Neuronal stem cell (in vitro differentiated cells): ENCODE results near the gene ST7.

Experiments
- DNase-seq: peaks from one replicate; pipeline ENCODE4 v3.0.0-alpha.2; 2013; ENCODE audit warnings: low spot score
- H2AFZ ChIP-seq: one replicate; pipeline ENCODE4 v1.6.1; 2013; ENCODE audit warnings: mild to moderate bottlenecking, low read length, inconsistent platforms
- H2AK5ac ChIP-seq: 2 replicates; pipeline ENCODE4 v1.6.1; 2013; ENCODE audit warnings: low read depth, mild to moderate bottlenecking, inconsistent platforms, low read length, moderate library complexity, mixed read lengths
- H2BK120ac ChIP-seq: 2 replicates; pipeline ENCODE4 v1.6.1; 2013; ENCODE audit warnings: low read depth, mild to moderate bottlenecking, inconsistent platforms, low read length, moderate library complexity, mixed read lengths
- H2BK12ac ChIP-seq: one replicate; pipeline ENCODE4 v1.6.1; 2013; ENCODE audit warnings: low read length, inconsistent platforms
- H2BK15ac ChIP-seq: 2 replicates; pipeline ENCODE4 v1.6.1; 2013; ENCODE audit warnings: mild to moderate bottlenecking, low read length, inconsistent platforms, mixed read lengths
- H2BK5ac ChIP-seq: one replicate; pipeline ENCODE4 v1.6.1; 2013; ENCODE audit warnings: inconsistent platforms, mild to moderate bottlenecking, low read length, moderate library complexity
- H3K14ac ChIP-seq: one replicate; pipeline ENCODE4 v1.6.1; 2013; ENCODE audit warnings: low read length, inconsistent platforms
- H3K18ac ChIP-seq: 2 replicates; pipeline ENCODE4 v1.6.1; 2013; ENCODE audit warnings: low read length, inconsistent platforms
- H3K23ac ChIP-seq: 2 replicates; pipeline ENCODE4 v1.6.1; 2013; ENCODE audit warnings: low read depth, mild to moderate bottlenecking, mixed read lengths, low read length, inconsistent platforms; ENCODE audit not compliant: poor library complexity
- H3K27ac ChIP-seq: replicated peaks from 3 replicates; pipeline ENCODE4 v1.5.1; 2013; ENCODE audit warnings: low read length, inconsistent platforms
- H3K27me3 ChIP-seq, 3 experiments: 2 replicates each; pipeline ENCODE4 v1.6.1; 2013; ENCODE audit warnings: low read length in 3 of 3, mild to moderate bottlenecking in 2 of 3, inconsistent platforms in 1 of 3, low read depth in 1 of 3, mixed read lengths in 1 of 3, moderate library complexity in 1 of 3; ENCODE audit not compliant: control insufficient read depth in 3 of 3, insufficient read depth in 3 of 3
- H3K36me3 ChIP-seq, 2 donors: replicated peaks in 1 of 2; 2 replicates each; pipeline ENCODE4 v1.6.1; 2013; ENCODE audit warnings: low read length in 2 of 2; ENCODE audit not compliant: control insufficient read depth in 2 of 2, insufficient read depth in 2 of 2
- H3K4ac ChIP-seq: 2 replicates; pipeline ENCODE4 v1.6.1; 2013; ENCODE audit warnings: inconsistent platforms, mild to moderate bottlenecking, low read length, moderate library complexity
- H3K4me1 ChIP-seq, 2 donors: 1 replicate in 1 of 2; 2 replicates in 1 of 2; pipeline ENCODE4 v1.6.1; 2013; ENCODE audit warnings: low read length in 2 of 2, low read depth in 1 of 2; ENCODE audit not compliant: control insufficient read depth in 2 of 2, insufficient read depth in 1 of 2
- H3K4me2 ChIP-seq: one replicate; pipeline ENCODE4 v1.6.1; 2013; ENCODE audit warnings: mild to moderate bottlenecking, low read length, inconsistent platforms; ENCODE audit not compliant: insufficient read depth, poor library complexity, severe bottlenecking
- H3K4me3 ChIP-seq, 2 donors: 2 replicates each; pipeline ENCODE4 v1.5.1; 2013; ENCODE audit warnings: low read length in 2 of 2, mild to moderate bottlenecking in 2 of 2, inconsistent platforms in 1 of 2, moderate library complexity in 1 of 2
- H3K79me1 ChIP-seq: one replicate; pipeline ENCODE4 v1.6.1; 2013; ENCODE audit warnings: low read depth, mild to moderate bottlenecking, inconsistent platforms, low read length, moderate library complexity
- H3K9ac ChIP-seq: one replicate; pipeline ENCODE4 v1.6.1; 2013; ENCODE audit warnings: mild to moderate bottlenecking, low read depth, low read length, inconsistent platforms; ENCODE audit not compliant: poor library complexity
- H3K9me3 ChIP-seq, 2 donors: replicated peaks in 1 of 2; 2 replicates each; pipeline versions ENCODE3 to v1.6.1; 2013; ENCODE audit warnings: low read length in 2 of 2, mild to moderate bottlenecking in 2 of 2, inconsistent platforms in 1 of 2, low read depth in 1 of 2, mixed read lengths in 1 of 2, moderate library complexity in 1 of 2; ENCODE audit not compliant: control insufficient read depth in 2 of 2, insufficient read depth in 1 of 2
- H4K8ac ChIP-seq: one replicate; pipeline ENCODE4 v1.6.1; 2013; ENCODE audit warnings: low read depth, mild to moderate bottlenecking, inconsistent platforms, low read length, moderate library complexity
- H4K91ac ChIP-seq: one replicate; pipeline ENCODE4 v1.6.1; 2013; ENCODE audit warnings: low read length, low read depth, mild to moderate bottlenecking, inconsistent platforms; ENCODE audit not compliant: poor library complexity
- WGBS, 2 donors: extraction: QIAGEN DNeasy Blood & Tissue Kit; methylation state at CpG; one replicate each; pipeline ENCODE4 v1.1.7; 2013; ENCODE audit warnings: missing lambda C conversion rate in 2 of 2, mixed read lengths in 1 of 2; ENCODE audit not compliant: insufficient read length in 2 of 2, insufficient replicate concordance in 1 of 2; ENCODE audit errors: extremely low coverage in 2 of 2; 5-methylcytosine and 5-hydroxymethylcytosine counted together

The ST7 gene

DNA sequence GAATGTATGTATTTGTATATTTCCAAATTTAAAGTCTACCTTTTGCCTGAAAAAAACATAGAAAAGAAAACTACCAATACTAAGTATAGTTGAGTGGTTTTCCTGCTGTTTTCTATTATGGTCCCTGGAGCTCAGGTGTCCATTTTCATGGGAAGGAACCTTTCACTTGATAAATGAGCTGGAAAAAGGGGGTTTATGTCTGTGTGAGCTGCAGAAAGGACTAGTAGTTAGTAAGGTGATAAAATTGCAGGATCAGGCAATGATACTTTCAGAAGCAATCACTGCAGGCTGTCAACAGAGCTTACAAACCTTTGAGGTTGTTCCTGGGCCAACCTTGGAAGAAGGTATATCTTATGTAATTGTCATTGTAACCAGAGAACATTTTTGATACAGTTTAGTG is 48.0 kb downstream of the ST7 start:
- H3K23ac ChIP-seq, result no peak overlapping the region
- H3K36me3 ChIP-seq, result no peaks in the 10 kb centered on the region
- no peaks in the 10 kb centered on the region for H3K79me1 ChIP-seq
- no peak overlapping the region for H2AFZ ChIP-seq
- H3K4ac ChIP-seq, result no peak overlapping the region
- H3K9ac ChIP-seq, result no peak overlapping the region
- H3K9me3 ChIP-seq, result no peaks in the 10 kb centered on the region
- H2BK12ac ChIP-seq, result no peak overlapping the region
- H3K4me1 ChIP-seq, result no peaks in the 10 kb centered on the region
- H3K4me3 ChIP-seq, result no peak overlapping the region
- H4K91ac ChIP-seq, result no peak overlapping the region
- no peak overlapping the region for H3K4me2 ChIP-seq
- H2BK15ac ChIP-seq, result no peak overlapping the region
- no peak overlapping the region for H2AK5ac ChIP-seq
- no peak overlapping the region for H2BK120ac ChIP-seq
- H3K27me3 ChIP-seq, result no peaks in the 10 kb centered on the region
- no peak overlapping the region for H3K27ac ChIP-seq
- no peak overlapping the region for H4K8ac ChIP-seq
- no peak overlapping the region for H3K18ac ChIP-seq
- H2BK5ac ChIP-seq, result no peak overlapping the region
- no peak for DNase-seq
- H3K14ac ChIP-seq, result no peak overlapping the region

DNA sequence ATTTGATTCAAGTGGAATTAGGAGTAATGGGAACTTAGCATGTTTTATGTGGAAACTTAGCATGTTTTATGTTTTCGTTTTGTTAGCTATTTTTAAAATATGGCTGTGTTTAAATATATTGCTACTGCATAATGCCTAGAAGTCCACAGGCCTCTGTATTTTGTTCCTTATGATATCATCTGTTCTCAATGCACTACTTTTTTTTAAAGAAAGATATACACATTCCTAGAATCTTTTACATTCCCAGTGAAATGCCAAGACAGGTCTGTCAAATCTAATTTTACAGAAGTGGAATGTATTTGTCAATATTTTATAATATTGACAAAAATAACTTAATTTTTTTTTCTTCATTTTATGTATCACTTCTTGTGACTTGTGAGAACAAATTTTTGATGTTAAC is 51.6 kb downstream of the ST7 start:
- H2BK5ac ChIP-seq, result no peak overlapping the region
- WGBS, 2 donors, result no CpG with 5 or more reads among the region's 1 CpG
- no peak overlapping the region for H3K18ac ChIP-seq
- no peak overlapping the region for H3K9ac ChIP-seq
- H2BK15ac ChIP-seq, result no peak overlapping the region
- H3K14ac ChIP-seq, result no peak overlapping the region
- no peaks in the 10 kb centered on the region for H3K27me3 ChIP-seq
- H3K79me1 ChIP-seq, result no peaks in the 10 kb centered on the region
- no peak overlapping the region for H3K27ac ChIP-seq
- no peak overlapping the region for H3K4me2 ChIP-seq
- DNase-seq, result no peak
- H3K4ac ChIP-seq, result no peak overlapping the region
- H2AFZ ChIP-seq, result no peak overlapping the region
- H4K8ac ChIP-seq, result no peak overlapping the region
- H2BK120ac ChIP-seq, result no peak overlapping the region
- H2BK12ac ChIP-seq, result no peak overlapping the region
- H2AK5ac ChIP-seq, result no peak overlapping the region
- H3K23ac ChIP-seq, result no peak overlapping the region
- no peak overlapping the region for H3K4me3 ChIP-seq
- no peaks in the 10 kb centered on the region for H3K4me1 ChIP-seq
- H3K36me3 ChIP-seq, result no peaks in the 10 kb centered on the region
- H4K91ac ChIP-seq, result no peak overlapping the region
- no peaks in the 10 kb centered on the region for H3K9me3 ChIP-seq

DNA sequence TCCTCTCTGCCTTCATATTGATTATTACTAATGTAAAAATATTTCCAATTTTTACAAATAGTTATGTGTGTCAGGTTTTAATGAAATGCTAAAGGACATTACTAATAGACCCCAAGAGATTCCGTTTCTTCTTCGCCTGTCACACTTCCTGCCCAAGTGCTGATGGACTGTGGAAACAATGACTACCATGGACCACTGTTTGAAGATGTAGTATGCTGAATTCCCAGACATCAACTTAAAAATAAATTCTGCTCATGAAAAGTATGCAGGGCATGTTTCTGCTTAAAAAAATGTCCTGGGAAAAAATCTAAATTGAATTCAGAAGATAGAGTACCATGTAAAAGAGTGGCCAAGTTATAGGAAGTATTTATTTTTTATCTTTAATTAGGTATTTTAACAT is 52.1 kb downstream of the ST7 start:
- H2BK120ac ChIP-seq, result no peak overlapping the region
- H3K18ac ChIP-seq, result no peak overlapping the region
- H3K9me3 ChIP-seq, result no peaks in the 10 kb centered on the region
- no peak overlapping the region for H4K91ac ChIP-seq
- no peak overlapping the region for H3K23ac ChIP-seq
- H3K79me1 ChIP-seq, result no peaks in the 10 kb centered on the region
- H3K4me1 ChIP-seq, result no peaks in the 10 kb centered on the region
- no peak overlapping the region for H3K4me3 ChIP-seq
- H3K27ac ChIP-seq, result no peak overlapping the region
- no peak overlapping the region for H2BK12ac ChIP-seq
- no peak overlapping the region for H3K4me2 ChIP-seq
- no peak overlapping the region for H3K9ac ChIP-seq
- no peaks in the 10 kb centered on the region for H3K27me3 ChIP-seq
- H2BK5ac ChIP-seq, result no peak overlapping the region
- H2BK15ac ChIP-seq, result no peak overlapping the region
- no CpG with 5 or more reads among the region's 2 CpGs for WGBS, 2 donors
- no peak overlapping the region for H3K4ac ChIP-seq
- no peak overlapping the region for H2AFZ ChIP-seq
- H2AK5ac ChIP-seq, result no peak overlapping the region
- DNase-seq, result no peak
- no peaks in the 10 kb centered on the region for H3K36me3 ChIP-seq
- no peak overlapping the region for H3K14ac ChIP-seq
- H4K8ac ChIP-seq, result no peak overlapping the region

GRCh38 chr7:117006907-117007684 is 53.8 kb downstream of the ST7 start:
- no CpG with 5 or more reads among the region's 5 CpGs for WGBS, 2 donors
- no peak overlapping the region for H4K91ac ChIP-seq
- H3K79me1 ChIP-seq, result no peaks in the 10 kb centered on the region
- H3K4me2 ChIP-seq, result no peak overlapping the region
- H3K9me3 ChIP-seq, result no peaks in the 10 kb centered on the region
- no peak overlapping the region for H3K9ac ChIP-seq
- H3K4me3 ChIP-seq, result no peak overlapping the region
- no peak overlapping the region for H3K27ac ChIP-seq
- H3K14ac ChIP-seq, result no peak overlapping the region
- no peak overlapping the region for H2BK15ac ChIP-seq
- DNase-seq, result no peak
- no peaks in the 10 kb centered on the region for H3K36me3 ChIP-seq
- no peak overlapping the region for H4K8ac ChIP-seq
- no peak overlapping the region for H3K18ac ChIP-seq
- no peak overlapping the region for H2AFZ ChIP-seq
- H2BK12ac ChIP-seq, result no peak overlapping the region
- H2BK120ac ChIP-seq, result no peak overlapping the region
- no peaks in the 10 kb centered on the region for H3K4me1 ChIP-seq
- no peak overlapping the region for H3K4ac ChIP-seq
- no peak overlapping the region for H3K23ac ChIP-seq
- no peak overlapping the region for H2AK5ac ChIP-seq
- no peak overlapping the region for H2BK5ac ChIP-seq
- no peaks in the 10 kb centered on the region for H3K27me3 ChIP-seq
